SH-SY5Y (cell line): ENCODE results near the gene FBRS.

Experiments used
- GATA2 ChIP-seq: IDR thresholded peaks from 2 replicates; pipeline ENCODE4 v1.6.1; 2011; ENCODE audit warnings: mild to moderate bottlenecking, low read depth, low read length
- GATA3 ChIP-seq: IDR thresholded peaks from 2 replicates; pipeline ENCODE4 v1.6.1; 2011; ENCODE audit warnings: low read depth, mild to moderate bottlenecking, low read length, moderate library complexity

FBRS gene

GRCh38 chr16:30698139-30698815 is 40.0 kb downstream of the FBRS start:
- TF ChIP-seq GATA2 (no peak), GATA3 (no peak)

- no peak for TF ChIP-seq GATA3
Measured at GRCh38 chr16:30698816-30699614, 40.8 kb downstream of the FBRS start, which contains the start of gene SRCAP. TSS of gene SRCAP (plus strand) at chr16:30699171. CDS start at chr16:30700825, 1,654 bp downstream.

GRCh38 chr16:30699615-30700099 is 41.4 kb downstream of the FBRS start:
- TF ChIP-seq GATA3 (no peak), GATA2 (no peak)

- TF ChIP-seq GATA3 (no peak), GATA2 (no peak)
Measured at GRCh38 chr16:30700491-30700890, 42.3 kb downstream of the FBRS start.

- TF ChIP-seq GATA3 = no peak
- no peak for TF ChIP-seq GATA2
Measured at GRCh38 chr16:30700971-30701370, 42.7 kb downstream of the FBRS start.

- TF ChIP-seq GATA3 (no peak), GATA2 (no peak)
Measured at GRCh38 chr16:30703971-30704370, 45.7 kb downstream of the FBRS start.

- TF ChIP-seq GATA3 (no peak), GATA2 (no peak)
Measured at GRCh38 chr16:30706046-30706445, 47.8 kb downstream of the FBRS start.

GRCh38 chr16:30710971-30711370 is 52.7 kb downstream of the FBRS start:
- TF ChIP-seq GATA2 (no peak), GATA3 (no peak)

- no peak for TF ChIP-seq GATA3
- no peak for TF ChIP-seq GATA2
Measured at GRCh38 chr16:30711712-30712111, 53.5 kb downstream of the FBRS start.

- no peak for TF ChIP-seq GATA3
- TF ChIP-seq GATA2 = no peak
Measured at GRCh38 chr16:30715750-30716445, 57.7 kb downstream of the FBRS start.

- TF ChIP-seq GATA2 = no peak
Measured at GRCh38 chr16:30720086-30720485, 61.9 kb downstream of the FBRS start.
